DOHH2 (cell line): ENCODE data around the gene PILRA.
"Not testable (repeated sequence)": the region's sequence is repeated elsewhere in the genome, so short reads cannot be mapped to it uniquely, and the experiment has no call there.

Experiments used
- H3F3A ChIP-seq: fragments of 200-600 bp; sonication (generic), shearing (Covaris generic); 2 replicates; pipeline ENCODE4 v1.6.0; 2016; ENCODE audit warnings: antibody characterized with exemption, mild to moderate bottlenecking; ENCODE audit not compliant: control insufficient read depth, insufficient read depth
- H3K27ac ChIP-seq: fragments of 200-600 bp; sonication (generic); 2 replicates; pipeline ENCODE4 v1.5.1; 2014; ENCODE audit warnings: low read depth, mild to moderate bottlenecking, low read length, moderate library complexity
- H3K27me3 ChIP-seq: fragments of 200-600 bp; sonication (generic); 2 replicates; pipeline ENCODE4 v1.6.1; 2014; ENCODE audit warnings: mild to moderate bottlenecking, low read length, mixed read lengths; ENCODE audit not compliant: control insufficient read depth
- H3K36me3 ChIP-seq: fragments of 200-600 bp; sonication (generic); 2 replicates; pipeline ENCODE4 v1.6.1; 2014; ENCODE audit warnings: mild to moderate bottlenecking, low read length, moderate library complexity, mixed read lengths; ENCODE audit not compliant: control insufficient read depth
- H3K4me1 ChIP-seq: fragments of 200-600 bp; sonication (generic); 2 replicates; pipeline ENCODE4 v1.6.1; 2014; ENCODE audit warnings: mild to moderate bottlenecking, low read length, mixed read lengths; ENCODE audit not compliant: control insufficient read depth
- H3K4me2 ChIP-seq: fragments of 200-600 bp; sonication (generic); 2 replicates; pipeline ENCODE4 v1.6.0; 2014; ENCODE audit warnings: mild to moderate bottlenecking, low read length, moderate library complexity
- H3K4me3 ChIP-seq: fragments of 200-600 bp; sonication (generic); 2 replicates; pipeline ENCODE4 v1.5.1; 2014; ENCODE audit warnings: mild to moderate bottlenecking, low read length, mixed read lengths
- H3K79me2 ChIP-seq: fragments of 200-600 bp; sonication (generic); 2 replicates; pipeline ENCODE4 v1.6.1; 2014; ENCODE audit warnings: mild to moderate bottlenecking, low read length, mixed read lengths; ENCODE audit not compliant: control insufficient read depth
- H3K9me2 ChIP-seq: fragments of 200-600 bp; sonication (generic); replicated peaks from 2 replicates; pipeline ENCODE4 v1.6.1; 2014; ENCODE audit warnings: mild to moderate bottlenecking, low read length, mixed read lengths; ENCODE audit not compliant: control insufficient read depth
- H3K9me3 ChIP-seq: fragments of 200-600 bp; sonication (generic); 2 replicates; pipeline ENCODE4 v1.6.1; 2014; ENCODE audit warnings: antibody characterized with exemption, low read length, mixed read lengths; ENCODE audit not compliant: control insufficient read depth, insufficient read depth
- H4K20me1 ChIP-seq: fragments of 200-600 bp; sonication (generic); 2 replicates; pipeline ENCODE4 v1.6.0; 2014; ENCODE audit warnings: low read depth, mild to moderate bottlenecking, antibody characterized with exemption, low read length, moderate library complexity; ENCODE audit not compliant: control insufficient read depth, insufficient read depth
- CTCF ChIP-seq: fragments of 200-600 bp; sonication (generic); IDR thresholded peaks from one replicate; pipeline ENCODE4 v1.5.1; 2014; ENCODE audit warnings: antibody characterized with exemption, mild to moderate bottlenecking, low read depth, low read length; ENCODE audit not compliant: poor library complexity, severe bottlenecking
- EZH2phosphoT487 ChIP-seq: fragments of 200-600 bp; sonication (generic); IDR thresholded peaks from 2 replicates; pipeline ENCODE4 v1.6.1; 2017; ENCODE audit warnings: borderline replicate concordance, mild to moderate bottlenecking, antibody characterized with exemption, low read length, moderate library complexity, mixed read lengths

Gene PILRA

GRCh38 chr7:100360135-100360854 is 13.0 kb upstream of the PILRA start:
- Histone ChIP-seq H3K9me2 (no peaks in the 10 kb centered on the region), H3K4me2 (no peak overlapping the region), H3K36me3 (peaks cover 92% of the 10 kb centered on the region), H3K79me2 (no peaks in the 10 kb centered on the region), H3K9me3 (no peaks in the 10 kb centered on the region), H3F3A (peaks cover 21% of the 10 kb centered on the region), H3K4me1 (peaks cover 16% of the 10 kb centered on the region), H3K4me3 (no peak overlapping the region), H4K20me1 (no peaks in the 10 kb centered on the region), H3K27me3 (no peaks in the 10 kb centered on the region), H3K27ac (no peak overlapping the region)
- no peak for TF ChIP-seq EZH2phosphoT487
- no peak for TF ChIP-seq CTCF

GRCh38 chr7:100363098-100363497 is 10.2 kb upstream of the PILRA start:
- Histone ChIP-seq H3K36me3 (peaks cover 69% of the 10 kb centered on the region), H3K27me3 (no peaks in the 10 kb centered on the region), H3K9me3 (no peaks in the 10 kb centered on the region), H3K4me1 (peaks cover 44% of the 10 kb centered on the region), H3K4me3 (no peak overlapping the region), H4K20me1 (no peaks in the 10 kb centered on the region), H3K9me2 (no peaks in the 10 kb centered on the region), H3K79me2 (no peaks in the 10 kb centered on the region), H3K27ac (no peak overlapping the region), H3K4me2 (no peak overlapping the region), H3F3A (peaks cover 39% of the 10 kb centered on the region)
- TF ChIP-seq EZH2phosphoT487 = no peak
- no peak for TF ChIP-seq CTCF

GRCh38 chr7:100363797-100364196 is 9.5 kb upstream of the PILRA start:
- H3K36me3 ChIP-seq = peaks cover 62% of the 10 kb centered on the region
- not testable (repeated sequence) for H3K27me3 ChIP-seq, H3K9me2 ChIP-seq, H4K20me1 ChIP-seq, H3K4me2 ChIP-seq, H3K79me2 ChIP-seq, H3K9me3 ChIP-seq, H3K27ac ChIP-seq, H3K4me3 ChIP-seq
- peaks cover 45% of the 10 kb centered on the region for H3F3A ChIP-seq
- peaks cover 46% of the 10 kb centered on the region for H3K4me1 ChIP-seq

GRCh38 chr7:100364480-100364879 is 8.8 kb upstream of the PILRA start:
- H3K4me3 ChIP-seq = no peak overlapping the region
- peaks cover 55% of the 10 kb centered on the region for H3K36me3 ChIP-seq
- H4K20me1 ChIP-seq = no peaks in the 10 kb centered on the region
- peaks cover 52% of the 10 kb centered on the region for H3K4me1 ChIP-seq
- no peak overlapping the region for H3K4me2 ChIP-seq
- no peaks in the 10 kb centered on the region for H3K79me2 ChIP-seq
- H3K9me3 ChIP-seq = no peaks in the 10 kb centered on the region
- H3K27me3 ChIP-seq = no peaks in the 10 kb centered on the region
- no peaks in the 10 kb centered on the region for H3K9me2 ChIP-seq
- no peak for TF ChIP-seq EZH2phosphoT487
- no peak for TF ChIP-seq CTCF
- H3F3A ChIP-seq = peaks cover 52% of the 10 kb centered on the region
- no peak overlapping the region for H3K27ac ChIP-seq

GRCh38 chr7:100365998-100366367 is 7.3 kb upstream of the PILRA start:
- Histone ChIP-seq H3K4me3 (peak overlapping the region; percentile 56), H3K36me3 (peaks cover 41% of the 10 kb centered on the region), H3K4me1 (peaks cover 67% of the 10 kb centered on the region), H3K27ac (peak overlapping the region; percentile 92), H3F3A (peaks cover 56% of the 10 kb centered on the region), H3K4me2 (peak overlapping the region; percentile 71)
- not testable (repeated sequence) for H3K79me2 ChIP-seq, H3K9me2 ChIP-seq, H3K9me3 ChIP-seq, H4K20me1 ChIP-seq, H3K27me3 ChIP-seq
